ENCODE data around the gene ARPC5L.

- TF ChIP-seq BCL11A (IDR thresholded peaks at IDR 0.05; ENCODE audit: low read depth in 2 of 2, low read length in 2 of 2) (no peak), JUND (IDR thresholded peaks at IDR 0.05; ENCODE audit: low read length) (no peak), CTCF (IDR thresholded peaks at IDR 0.05; ENCODE audit: control extremely low read depth in 1 of 3, insufficient read depth in 1 of 3, low read depth in 1 of 3, low read length in 3 of 3) (no peak), JUN (IDR thresholded peaks at IDR 0.05; ENCODE audit: low read depth, low read length) (no peak), MAFK (IDR thresholded peaks at IDR 0.05; ENCODE audit: low read depth, low read length) (no peak), CEBPB (IDR thresholded peaks at IDR 0.05; ENCODE audit: low read depth, low read length) (no peak), CREB1 (IDR thresholded peaks at IDR 0.05) (no peak), SP1 (IDR thresholded peaks at IDR 0.05; ENCODE audit: low read depth, low read length) (no peak), USF2 (IDR thresholded peaks at IDR 0.05; ENCODE audit: low read length) (no peak)
These were observed 16.1 kb downstream of the ARPC5L start for GRCh38 chr9:124878021-124878420.

Data from H1 (cell line).